ENCODE data around the gene DIRAS1. TPM values are rescaled to one million over a fixed set of nuclear protein-coding genes. Genes with fewer than 3 reads are reported as not detected.

The DIRAS1 gene
- total RNA-seq, 1 experiment from 2014 or later: 33.7 TPM

GRCh38 chr19:2754659-2755447, 33.7 kb upstream of the DIRAS1 start:
- no peaks in the 10 kb centered on the region for H4K20me1 ChIP-seq (ENCODE audit: insufficient read depth)
- no peaks in the 10 kb centered on the region for H3K4me1 ChIP-seq (ENCODE audit: control insufficient read depth in 1 of 2, insufficient read depth in 2 of 2, low read length in 2 of 2)
- RAD21 ChIA-PET (ENCODE audit: low non-redundant PET in 1 of 2, low total read pairs in 2 of 2, uncharacterized antibody in 2 of 2, unreplicated experiment in 2 of 2): no interaction called here
- no peak overlapping the region for H2AFZ ChIP-seq (ENCODE audit: low read depth, low read length, poor library complexity, severe bottlenecking)
- H3K36me3 ChIP-seq (ENCODE audit: control insufficient read depth in 1 of 2, insufficient read depth in 2 of 2, low read length in 2 of 2): peaks cover 10 to 27% of the 10 kb centered on the region in 2 experiments; a peak in 3 of 4 replicates
- no peaks in the 10 kb centered on the region for H3K9me3 ChIP-seq (ENCODE audit: control insufficient read depth in 1 of 2, insufficient read depth in 1 of 2, low read depth in 1 of 2, low read length in 2 of 2)
- no TSS peak for BruUV-seq (replicated peaks)
- CTCF ChIA-PET: interaction anchor here (2.6 kb wide), 1 partner anchor 106 kb away, joined by 11 read pairs; no protein-coding TSS in a partner anchor
- H3K4me3 ChIP-seq (replicated peaks in 1 of 2; ENCODE audit: low read depth in 1 of 2, low read length in 2 of 2): no peak overlapping the region
- H3K27me3 ChIP-seq (ENCODE audit: insufficient read depth, low read length): no peaks in the 10 kb centered on the region
- H3K9ac ChIP-seq (ENCODE audit: low read length): no peak overlapping the region
- TF ChIP-seq TCF7L2 (IDR thresholded peaks at IDR 0.05; ENCODE audit: borderline replicate concordance, extremely low read depth, insufficient read depth, insufficient read length): no peak
- TF ChIP-seq ELF1 (IDR thresholded peaks at IDR 0.05; ENCODE audit: borderline replicate concordance, low read depth): no peak
- TF ChIP-seq SP1 (IDR thresholded peaks at IDR 0.05; ENCODE audit: low read depth): no peak
- no peak for TF ChIP-seq CEBPB (IDR thresholded peaks at IDR 0.05; ENCODE audit: low read depth)
- no peak for TF ChIP-seq SRF (IDR thresholded peaks at IDR 0.05; ENCODE audit: low read depth)
- no peak for TF ChIP-seq REST (IDR thresholded peaks at IDR 0.05; ENCODE audit: low read depth)
- no peak for ATAC-seq
- H3K9me2 ChIP-seq (ENCODE audit: insufficient read depth): no peaks in the 10 kb centered on the region
- intact Hi-C loops (cut with micrococcal nuclease): no loop called here
- H3K4me2 ChIP-seq (ENCODE audit: low read length): no peak overlapping the region
- no peaks in the 10 kb centered on the region for H3K79me2 ChIP-seq (ENCODE audit: insufficient read depth, low read length)
- POLR2A ChIA-PET: no interaction called here
- DNase-seq (ENCODE audit: low read depth, low spot score): no peak
- no peak overlapping the region for H3K27ac ChIP-seq (ENCODE audit: low read depth, low read length)
